ENCODE data around the gene IQCH.

DNA sequence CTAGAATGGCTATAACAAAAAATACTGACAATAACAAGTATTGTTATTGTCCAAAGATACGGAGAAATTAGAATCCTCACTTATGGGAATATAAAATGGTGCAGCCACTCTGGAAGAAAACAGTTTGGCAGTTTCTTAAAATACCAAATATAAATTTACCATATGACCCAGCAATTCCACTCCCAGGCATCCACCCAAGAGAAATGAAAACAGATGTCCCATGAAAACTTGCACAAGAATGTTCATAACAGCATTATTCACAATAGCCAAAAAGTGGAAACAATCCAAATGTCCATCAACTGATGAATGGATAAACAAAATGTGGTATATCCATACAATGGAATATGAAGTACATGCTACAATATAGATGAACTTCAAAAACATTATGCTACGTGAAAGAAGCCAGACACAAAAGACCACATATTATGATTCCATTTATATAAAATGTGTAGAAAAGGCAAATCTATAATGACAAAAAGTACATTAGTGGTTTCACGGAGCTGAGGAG lies 9.6 kb upstream of the IQCH start:
- no peak for TF ChIP-seq NFE2L2 (IDR thresholded peaks at IDR 0.05; ENCODE audit: low read depth, low read length)
- TF ChIP-seq, protein P1, sequence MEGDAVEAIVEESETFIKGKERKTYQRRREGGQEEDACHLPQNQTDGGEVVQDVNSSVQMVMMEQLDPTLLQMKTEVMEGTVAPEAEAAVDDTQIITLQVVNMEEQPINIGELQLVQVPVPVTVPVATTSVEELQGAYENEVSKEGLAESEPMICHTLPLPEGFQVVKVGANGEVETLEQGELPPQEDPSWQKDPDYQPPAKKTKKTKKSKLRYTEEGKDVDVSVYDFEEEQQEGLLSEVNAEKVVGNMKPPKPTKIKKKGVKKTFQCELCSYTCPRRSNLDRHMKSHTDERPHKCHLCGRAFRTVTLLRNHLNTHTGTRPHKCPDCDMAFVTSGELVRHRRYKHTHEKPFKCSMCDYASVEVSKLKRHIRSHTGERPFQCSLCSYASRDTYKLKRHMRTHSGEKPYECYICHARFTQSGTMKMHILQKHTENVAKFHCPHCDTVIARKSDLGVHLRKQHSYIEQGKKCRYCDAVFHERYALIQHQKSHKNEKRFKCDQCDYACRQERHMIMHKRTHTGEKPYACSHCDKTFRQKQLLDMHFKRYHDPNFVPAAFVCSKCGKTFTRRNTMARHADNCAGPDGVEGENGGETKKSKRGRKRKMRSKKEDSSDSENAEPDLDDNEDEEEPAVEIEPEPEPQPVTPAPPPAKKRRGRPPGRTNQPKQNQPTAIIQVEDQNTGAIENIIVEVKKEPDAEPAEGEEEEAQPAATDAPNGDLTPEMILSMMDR (conservative IDR thresholded peaks at IDR 0.05; ENCODE audit: low read depth, low read length): no peak
- TF ChIP-seq MAFK (IDR thresholded peaks at IDR 0.05; ENCODE audit: low read depth, low read length): no peak
- TF ChIP-seq RCOR1 (IDR thresholded peaks at IDR 0.05; ENCODE audit: insufficient replicate concordance, low read length): no peak
